H9 (cell line): ENCODE data around the gene KCNJ16. TPM values are rescaled to one million over a fixed set of nuclear protein-coding genes. Genes with fewer than 3 reads are reported as not detected.

Experiments
- DNase-seq: peaks from one replicate; pipeline ENCODE4 v3.0.0-alpha.2; 2017
- H2AFZ ChIP-seq: one replicate; pipeline ENCODE4 v1.6.1; 2013; ENCODE audit warnings: mild to moderate bottlenecking, low read length, control low read depth, moderate library complexity
- H2AK5ac ChIP-seq: 2 replicates; pipeline ENCODE4 v1.6.1; 2013; ENCODE audit warnings: low read length, control low read depth, mixed read lengths; ENCODE audit not compliant: insufficient read length
- H2BK120ac ChIP-seq: one replicate; pipeline ENCODE4 v1.6.1; 2013; ENCODE audit warnings: low read depth, mild to moderate bottlenecking, low read length, control low read depth, inconsistent platforms; ENCODE audit not compliant: poor library complexity, severe bottlenecking
- H2BK12ac ChIP-seq: 2 replicates; pipeline ENCODE4 v1.6.1; 2013; ENCODE audit warnings: low read length, control low read depth, mixed read lengths, low read depth; ENCODE audit not compliant: insufficient read length
- H2BK15ac ChIP-seq: 2 replicates; pipeline ENCODE4 v1.6.1; 2013; ENCODE audit warnings: low read depth, low read length, control low read depth
- H2BK20ac ChIP-seq: one replicate; pipeline ENCODE4 v1.6.1; 2013; ENCODE audit warnings: low read depth, mild to moderate bottlenecking, low read length, control low read depth, inconsistent platforms; ENCODE audit not compliant: poor library complexity, severe bottlenecking
- H2BK5ac ChIP-seq: 2 replicates; pipeline ENCODE4 v1.6.1; 2013; ENCODE audit warnings: low read length, control low read depth, mixed read lengths; ENCODE audit not compliant: insufficient read length
- H3K14ac ChIP-seq: 2 replicates; pipeline ENCODE4 v1.6.1; 2013; ENCODE audit warnings: low read length, control low read depth; ENCODE audit not compliant: insufficient read depth
- H3K18ac ChIP-seq: 2 replicates; pipeline ENCODE4 v1.6.1; 2013; ENCODE audit warnings: low read depth, mild to moderate bottlenecking, mixed read lengths, low read length, control low read depth; ENCODE audit not compliant: insufficient read length
- H3K23ac ChIP-seq: 2 replicates; pipeline ENCODE4 v1.6.1; 2013; ENCODE audit warnings: low read length, control low read depth, mixed read lengths, low read depth; ENCODE audit not compliant: insufficient read length
- H3K23me2 ChIP-seq: 2 replicates; pipeline ENCODE4 v1.6.1; 2013; ENCODE audit warnings: low read depth, mild to moderate bottlenecking, mixed read lengths, low read length, control low read depth; ENCODE audit not compliant: insufficient read length, poor library complexity, severe bottlenecking
- H3K27ac ChIP-seq: 2 replicates; pipeline ENCODE4 v1.5.1; 2013; ENCODE audit warnings: low read length, control low read depth, mixed read lengths, low read depth; ENCODE audit not compliant: insufficient read length
- H3K27me3 ChIP-seq: 2 replicates; pipeline ENCODE4 v1.6.1; 2013; ENCODE audit warnings: low read length, control low read depth, inconsistent platforms; ENCODE audit not compliant: insufficient read depth
- H3K4ac ChIP-seq: 2 replicates; pipeline ENCODE4 v1.6.1; 2013; ENCODE audit warnings: low read depth, mild to moderate bottlenecking, control low read depth, inconsistent platforms, low read length, moderate library complexity
- H3K4me1 ChIP-seq: 2 replicates; pipeline ENCODE4 v1.6.1; 2013; ENCODE audit warnings: low read length, control low read depth, inconsistent platforms; ENCODE audit not compliant: insufficient read depth
- H3K4me2 ChIP-seq: 2 replicates; pipeline ENCODE4 v1.6.1; 2013; ENCODE audit warnings: low read length, control low read depth, mixed read lengths; ENCODE audit not compliant: insufficient read length, insufficient read depth
- H3K56ac ChIP-seq: 2 replicates; pipeline ENCODE4 v1.6.1; 2013; ENCODE audit warnings: low read depth, mild to moderate bottlenecking, mixed read lengths, low read length, control low read depth; ENCODE audit not compliant: insufficient read length
- H3K79me1 ChIP-seq: 2 replicates; pipeline ENCODE4 v1.6.1; 2013; ENCODE audit warnings: low read depth, mild to moderate bottlenecking, moderate library complexity, low read length, control low read depth, inconsistent platforms; ENCODE audit not compliant: insufficient read depth, poor library complexity, severe bottlenecking
- H3K79me2 ChIP-seq: 2 replicates; pipeline ENCODE4 v1.6.1; 2013; ENCODE audit warnings: low read length, control low read depth, inconsistent platforms; ENCODE audit not compliant: insufficient read depth
- H3K9ac ChIP-seq: 2 replicates; pipeline ENCODE4 v1.6.1; 2013; ENCODE audit warnings: low read length, control low read depth, mixed read lengths; ENCODE audit not compliant: insufficient read length; ENCODE audit errors: extremely low read depth
- H3K9me3 ChIP-seq: one replicate; pipeline ENCODE4 v1.6.1; 2013; ENCODE audit warnings: low read depth, low read length, inconsistent platforms; ENCODE audit not compliant: control insufficient read depth
- H3T11ph ChIP-seq: one replicate; pipeline ENCODE4 v1.6.1; 2013; ENCODE audit warnings: mild to moderate bottlenecking, low read length, control low read depth, inconsistent platforms
- H4K20me1 ChIP-seq: one replicate; pipeline ENCODE4 v1.6.1; 2013; ENCODE audit not compliant: control insufficient read depth, insufficient read length, insufficient read depth
- H4K5ac ChIP-seq: 2 replicates; pipeline ENCODE4 v1.6.1; 2013; ENCODE audit warnings: low read depth, mild to moderate bottlenecking, mixed read lengths, low read length, control low read depth; ENCODE audit not compliant: insufficient read length
- H4K8ac ChIP-seq: replicated peaks from 2 replicates; pipeline ENCODE4 v1.6.1; 2013; ENCODE audit warnings: low read length, control low read depth, mixed read lengths, low read depth; ENCODE audit not compliant: insufficient read length
- H4K91ac ChIP-seq: 2 replicates; pipeline ENCODE4 v1.6.1; 2013; ENCODE audit warnings: low read depth, mild to moderate bottlenecking, moderate library complexity, mixed read lengths, low read length, control low read depth; ENCODE audit not compliant: insufficient read length
- H3K27ac Mint-ChIP-seq, 3 experiments: 2 replicates in 2 of 3; 3 replicates in 1 of 3; pipeline ENCODE4 v1.8.0; 2020 to 2021; ENCODE audit warnings: mixed read lengths in 3 of 3, mild to moderate bottlenecking in 1 of 3, moderate library complexity in 1 of 3
- H3K27me3 Mint-ChIP-seq: 2 replicates; pipeline ENCODE4 v1.8.0; 2021; ENCODE audit warnings: low read depth, mild to moderate bottlenecking, moderate library complexity, mixed read lengths
- H3K36me3 Mint-ChIP-seq, 3 experiments: 2 replicates in 2 of 3; 3 replicates in 1 of 3; pipeline ENCODE4 v1.8.0; 2020 to 2021; ENCODE audit warnings: low read depth in 3 of 3, mixed read lengths in 3 of 3; ENCODE audit not compliant: insufficient read depth in 1 of 3
- H3K4me1 Mint-ChIP-seq, 2 experiments: 2 replicates each; pipeline ENCODE4 v1.8.0; 2020; ENCODE audit warnings: mixed read lengths in 2 of 2
- H3K4me3 Mint-ChIP-seq, 2 experiments: 2 replicates in 1 of 2; 3 replicates in 1 of 2; pipeline ENCODE4 v1.8.0; 2020 to 2021; ENCODE audit warnings: mild to moderate bottlenecking in 2 of 2, mixed read lengths in 2 of 2, moderate library complexity in 1 of 2
- H3K9me3 Mint-ChIP-seq, 2 experiments: 2 replicates in 1 of 2; 3 replicates in 1 of 2; pipeline ENCODE4 v1.8.0; 2020; ENCODE audit warnings: mild to moderate bottlenecking in 2 of 2, mixed read lengths in 2 of 2, moderate library complexity in 1 of 2
- WGBS: extraction: QIAGEN DNeasy Blood & Tissue Kit; methylation state at CpG from one replicate; pipeline ENCODE4 v1.1.7; 2013; ENCODE audit warnings: missing lambda C conversion rate, low lambda C conversion rate, mixed read lengths; ENCODE audit not compliant: insufficient read length; ENCODE audit errors: extremely low coverage; 5-methylcytosine and 5-hydroxymethylcytosine counted together
- total RNA-seq: library from RNA; stranded (reverse); gene quantifications from 2 replicates; pipeline ENCODE4 v1.2.1, GENCODE V29; 2021
- TF ChIP-seq, protein P1 (sequence below): fragments of 200-600 bp; sonication (generic); conservative IDR thresholded peaks from 3 replicates; pipeline ENCODE4 v1.8.0; 2021; ENCODE audit warnings: antibody characterized with exemption, mild to moderate bottlenecking

KCNJ16 gene
- total RNA-seq, 1 experiment from 2014 or later = not detected

DNA sequence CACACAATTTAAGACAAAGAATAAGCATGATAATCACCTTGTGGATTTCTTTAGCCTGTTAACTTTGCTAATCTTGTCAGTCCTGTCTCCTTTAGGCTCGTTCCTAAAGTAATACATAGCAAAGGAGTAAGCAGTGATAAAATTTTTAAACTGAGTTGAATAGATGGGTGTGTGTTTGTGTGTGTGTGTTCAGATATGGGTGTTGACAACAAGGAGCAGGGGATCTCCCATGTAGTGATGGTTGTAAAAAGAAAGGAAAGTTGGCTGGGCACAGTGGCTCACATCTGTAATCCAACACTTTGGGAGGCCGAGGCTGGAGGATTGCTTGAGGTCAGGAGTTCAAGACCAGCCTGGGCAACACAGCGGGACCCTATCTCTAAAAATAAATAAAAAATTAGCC lies 49.7 kb downstream of the KCNJ16 start:
- Histone ChIP-seq H2AK5ac (no peak overlapping the region), H3K23ac (no peak overlapping the region), H3K27me3 (no peaks in the 10 kb centered on the region), H3K4me2 (no peak overlapping the region), H4K8ac (no peak overlapping the region), H3K4ac (no peak overlapping the region), H2BK20ac (no peak overlapping the region), H3K56ac (no peak overlapping the region), H3K79me1 (no peaks in the 10 kb centered on the region), H2AFZ (no peak overlapping the region), H3K18ac (no peak overlapping the region), H2BK120ac (no peak overlapping the region), H4K20me1 (no peaks in the 10 kb centered on the region), H2BK15ac (no peak overlapping the region), H3K14ac (no peak overlapping the region), H3K9ac (no peak overlapping the region), H3T11ph (no peak overlapping the region), H3K4me1 (no peaks in the 10 kb centered on the region), H2BK12ac (no peak overlapping the region), H3K9me3 (no peaks in the 10 kb centered on the region), H2BK5ac (no peak overlapping the region), H3K79me2 (no peaks in the 10 kb centered on the region), H4K91ac (no peak overlapping the region), H3K23me2 (no peaks in the 10 kb centered on the region), H4K5ac (no peak overlapping the region), H3K27ac (no peak overlapping the region)
- DNase-seq = no peak
- H3K9me3 Mint-ChIP-seq = peaks cover 4 to 11% of the 10 kb centered on the region in 2 experiments; a peak in 3 of 5 replicates
- H3K4me3 Mint-ChIP-seq = no peak overlapping the region
- WGBS = no CpG with 5 or more reads among the region's 3 CpGs
- H3K27ac Mint-ChIP-seq = no peak overlapping the region
- peaks cover 7 to 10% of the 10 kb centered on the region in 2 experiments for H3K4me1 Mint-ChIP-seq
- no peaks in the 10 kb centered on the region for H3K27me3 Mint-ChIP-seq
- TF ChIP-seq, protein P1, sequence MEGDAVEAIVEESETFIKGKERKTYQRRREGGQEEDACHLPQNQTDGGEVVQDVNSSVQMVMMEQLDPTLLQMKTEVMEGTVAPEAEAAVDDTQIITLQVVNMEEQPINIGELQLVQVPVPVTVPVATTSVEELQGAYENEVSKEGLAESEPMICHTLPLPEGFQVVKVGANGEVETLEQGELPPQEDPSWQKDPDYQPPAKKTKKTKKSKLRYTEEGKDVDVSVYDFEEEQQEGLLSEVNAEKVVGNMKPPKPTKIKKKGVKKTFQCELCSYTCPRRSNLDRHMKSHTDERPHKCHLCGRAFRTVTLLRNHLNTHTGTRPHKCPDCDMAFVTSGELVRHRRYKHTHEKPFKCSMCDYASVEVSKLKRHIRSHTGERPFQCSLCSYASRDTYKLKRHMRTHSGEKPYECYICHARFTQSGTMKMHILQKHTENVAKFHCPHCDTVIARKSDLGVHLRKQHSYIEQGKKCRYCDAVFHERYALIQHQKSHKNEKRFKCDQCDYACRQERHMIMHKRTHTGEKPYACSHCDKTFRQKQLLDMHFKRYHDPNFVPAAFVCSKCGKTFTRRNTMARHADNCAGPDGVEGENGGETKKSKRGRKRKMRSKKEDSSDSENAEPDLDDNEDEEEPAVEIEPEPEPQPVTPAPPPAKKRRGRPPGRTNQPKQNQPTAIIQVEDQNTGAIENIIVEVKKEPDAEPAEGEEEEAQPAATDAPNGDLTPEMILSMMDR = no peak
- H3K36me3 Mint-ChIP-seq = no peaks in the 10 kb centered on the region; a peak in 1 of 7 replicates
